Measurements from ENCODE around the gene ABTB2. TPM values are rescaled to one million over a fixed set of nuclear protein-coding genes. Genes with fewer than 3 reads are reported as not detected.

Gene ABTB2
- total and polyA plus RNA-seq, 2 experiments from 2014 or later: 2.6 to 12.1 TPM

DNA sequence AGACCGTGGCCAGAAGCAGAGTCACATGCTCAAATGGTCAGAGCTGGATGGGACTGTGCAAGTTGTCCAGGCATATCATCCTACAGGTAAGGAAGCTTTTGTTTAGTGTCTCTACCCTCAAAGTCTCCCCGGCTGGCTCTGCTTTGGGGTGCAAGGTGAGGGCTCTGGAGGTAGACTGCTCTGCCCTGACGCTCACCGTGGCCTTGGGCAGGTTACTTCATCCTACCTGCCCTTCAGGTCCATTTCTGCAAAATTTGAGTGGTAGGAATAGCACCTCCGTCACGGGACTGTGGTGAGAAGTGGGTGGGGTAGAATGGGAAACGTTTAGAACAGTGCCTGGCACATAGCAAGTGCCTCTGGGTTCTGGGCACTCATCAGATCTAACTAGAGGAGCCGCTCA lies 210.2 kb downstream of the ABTB2 start (continued):
- TF ChIP-seq EZH2phosphoT487 (IDR thresholded peaks at IDR 0.05; ENCODE audit: unreplicated experiment): no peak
- no peak for TF ChIP-seq ETS1 (IDR thresholded peaks at IDR 0.05)

DNA sequence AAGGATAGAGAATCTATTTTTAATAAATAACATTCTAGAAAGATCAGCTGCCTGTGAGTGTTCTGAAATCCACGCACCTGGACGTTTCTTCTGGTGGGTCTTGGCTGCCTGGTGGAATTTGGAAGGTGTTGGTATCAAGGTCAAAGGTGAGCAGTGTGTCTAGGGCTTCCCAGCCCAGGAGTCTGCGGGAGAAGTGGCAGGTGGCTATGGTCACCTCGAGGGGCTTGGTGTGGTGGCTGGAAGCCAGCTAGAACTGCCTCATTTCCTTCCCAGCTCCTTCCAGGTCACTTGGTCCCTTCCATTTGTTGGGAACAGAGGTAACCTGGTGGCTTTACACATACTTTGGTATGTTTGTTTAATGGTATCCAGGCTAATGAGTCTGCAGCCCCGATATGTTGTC lies 210.9 kb downstream of the ABTB2 start:
- Mint-ChIP-seq H3K9me3 (no peaks in the 10 kb centered on the region; the same call in 2 of the 3 replicates), H3K4me3 (no peak overlapping the region), H3K27ac (no peak overlapping the region), H3K4me1 (peaks cover 3% of the 10 kb centered on the region; the same call in 1 of the 3 replicates), H3K36me3 (ENCODE audit: low read depth) (peaks cover 75% of the 10 kb centered on the region), H3K27me3 (ENCODE audit: insufficient read depth, low read depth, poor library complexity) (peaks cover 12% of the 10 kb centered on the region)
- peaks cover 35% of the 10 kb centered on the region for H3K36me3 ChIP-seq (ENCODE audit: insufficient read depth)
- H2AFZ ChIP-seq: no peak overlapping the region
- H3K79me2 ChIP-seq (replicated peaks; ENCODE audit: insufficient read depth): no peaks in the 10 kb centered on the region
- H3F3A ChIP-seq (replicated peaks; ENCODE audit: low read depth): 0 out of 2 replicates have a peak, but pooled peaks cover 5% of the 10 kb centered on the region
- DNase-seq (ENCODE audit: low spot score): no peak
- H3K27me3 ChIP-seq (ENCODE audit: insufficient read depth): no peaks in the 10 kb centered on the region
- peaks cover 5% of the 10 kb centered on the region; the same call in 1 of the 2 replicates for H4K20me1 ChIP-seq (replicated peaks; ENCODE audit: insufficient read depth)
- TF ChIP-seq REST (IDR thresholded peaks at IDR 0.05; ENCODE audit: unreplicated experiment) (no peak), NANOG (IDR thresholded peaks at IDR 0.05; ENCODE audit: borderline replicate concordance) (no peak), CREB1 (CRISPR knock-in tag; IDR thresholded peaks at IDR 0.05; ENCODE audit: low read depth) (no peak), ETS1 (IDR thresholded peaks at IDR 0.05) (no peak), STAT1 (IDR thresholded peaks at IDR 0.05; ENCODE audit: unreplicated experiment) (no peak), JUNB (IDR thresholded peaks at IDR 0.05; ENCODE audit: unreplicated experiment) (no peak), ZNF331 (CRISPR knock-in tag; IDR thresholded peaks at IDR 0.05; ENCODE audit: low read depth) (no peak)
- ATAC-seq: no peak
- no peak overlapping the region for H3K4me3 ChIP-seq
- H3K27ac ChIP-seq (ENCODE audit: low read depth): no peak overlapping the region
- no peak overlapping the region for H3K4me2 ChIP-seq
- no peaks in the 10 kb centered on the region for H3K9me2 ChIP-seq (ENCODE audit: insufficient read depth)
- H3K4me1 ChIP-seq (ENCODE audit: insufficient read depth): no peaks in the 10 kb centered on the region

Data from GM23338 (cell line).